OCI-M2 (cell line): ENCODE measurements around the gene HIGD1C.
"Not testable (repeated sequence)": the region's sequence is repeated elsewhere in the genome, so short reads cannot be mapped to it uniquely, and the experiment has no call there.

Experiments
- DNase-seq: peaks from one replicate; lab custom pipeline; 2025; ENCODE audit not compliant: unreplicated experiment; lab: John Stamatoyannopoulos, UW

Gene HIGD1C

GRCh38 chr12:50952510-50952909 is at the start of gene HIGD1C:
HIGD1C (plus strand) TSS chr12:50952544; CDS start chr12:50953999, 1,455 bp downstream.
- DNase-seq = no peak

- not testable (repeated sequence) for DNase-seq
These were observed 43.9 kb upstream of the HIGD1C start for GRCh38 chr12:50908479-50908878.

DNA sequence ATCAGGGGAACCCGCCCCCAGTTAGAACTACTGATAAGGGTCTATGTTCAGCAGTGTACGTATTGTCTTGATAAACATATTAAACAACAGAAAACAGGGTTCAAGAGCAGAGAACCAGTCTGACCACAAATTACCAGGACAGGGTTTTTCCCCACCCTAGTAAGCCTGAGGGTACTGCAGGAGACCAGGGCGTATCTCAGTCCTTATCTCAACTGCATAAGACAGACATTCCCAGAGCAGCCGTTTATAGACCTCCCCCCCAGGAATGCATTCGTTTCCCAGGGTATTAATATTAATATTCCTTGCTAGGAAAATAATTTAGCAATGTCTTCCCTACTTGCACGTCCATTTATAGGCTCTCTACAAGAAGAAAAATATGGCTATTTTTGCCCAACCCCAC is 40.0 kb upstream of the HIGD1C start:
- not testable (repeated sequence) for DNase-seq

- DNase-seq = no peak
These were observed 39.1 kb upstream of the HIGD1C start for GRCh38 chr12:50913224-50913623.

DNA sequence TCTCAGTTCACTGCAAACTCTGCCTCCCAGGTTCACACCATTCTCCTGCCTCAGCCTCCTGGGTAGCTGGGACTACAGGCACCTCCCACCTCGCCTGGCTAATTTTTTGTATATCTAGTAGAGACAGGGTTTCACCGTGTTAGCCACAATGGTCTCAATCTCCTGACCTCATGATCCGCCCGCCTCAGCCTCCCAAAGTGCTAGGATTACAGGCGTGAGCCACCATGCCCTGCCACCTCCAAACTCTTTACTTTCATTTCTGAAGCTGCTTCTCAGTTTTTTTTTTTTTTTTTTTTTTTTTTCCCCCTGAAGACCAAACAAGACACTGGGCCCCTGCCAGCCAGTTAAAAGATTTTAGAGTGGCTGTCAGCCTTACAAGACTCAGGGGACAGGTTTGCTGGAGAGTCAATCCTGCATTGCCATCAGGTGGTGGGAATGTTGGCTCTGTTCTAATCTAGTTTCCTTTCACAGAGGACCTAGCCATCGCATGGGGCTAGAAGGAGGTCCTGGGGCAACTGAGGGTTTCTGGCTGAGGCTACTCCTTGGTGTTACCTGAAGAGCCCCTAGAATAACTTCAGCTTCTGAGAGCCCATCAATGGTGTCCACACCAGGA is 37.4 kb upstream of the HIGD1C start:
- no peak for DNase-seq

DNA sequence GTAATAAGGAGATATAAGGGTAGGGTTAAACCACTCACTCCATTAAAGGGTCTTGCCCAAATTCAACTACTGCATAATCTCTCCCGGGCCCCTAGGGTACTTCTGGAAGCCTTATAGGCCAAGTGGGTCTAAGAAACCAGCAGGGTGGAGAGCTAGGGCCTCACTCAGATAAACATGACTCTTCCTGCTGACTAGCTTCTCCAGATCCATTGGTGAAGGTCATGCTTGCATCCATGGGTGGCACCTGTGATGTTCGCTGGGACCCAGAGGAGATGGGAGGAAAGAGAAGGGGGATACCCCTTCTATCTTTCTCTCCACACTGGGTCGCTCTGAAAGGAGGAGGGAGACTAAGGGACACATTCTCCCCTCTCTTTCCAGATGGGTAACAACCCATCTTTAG is 36.1 kb upstream of the HIGD1C start:
- no peak for DNase-seq

- no peak for DNase-seq
These were observed 33.6 kb upstream of the HIGD1C start for GRCh38 chr12:50918584-50919316.

GRCh38 chr12:50922820-50923219 is 29.5 kb upstream of the HIGD1C start:
- DNase-seq = no peak

DNA sequence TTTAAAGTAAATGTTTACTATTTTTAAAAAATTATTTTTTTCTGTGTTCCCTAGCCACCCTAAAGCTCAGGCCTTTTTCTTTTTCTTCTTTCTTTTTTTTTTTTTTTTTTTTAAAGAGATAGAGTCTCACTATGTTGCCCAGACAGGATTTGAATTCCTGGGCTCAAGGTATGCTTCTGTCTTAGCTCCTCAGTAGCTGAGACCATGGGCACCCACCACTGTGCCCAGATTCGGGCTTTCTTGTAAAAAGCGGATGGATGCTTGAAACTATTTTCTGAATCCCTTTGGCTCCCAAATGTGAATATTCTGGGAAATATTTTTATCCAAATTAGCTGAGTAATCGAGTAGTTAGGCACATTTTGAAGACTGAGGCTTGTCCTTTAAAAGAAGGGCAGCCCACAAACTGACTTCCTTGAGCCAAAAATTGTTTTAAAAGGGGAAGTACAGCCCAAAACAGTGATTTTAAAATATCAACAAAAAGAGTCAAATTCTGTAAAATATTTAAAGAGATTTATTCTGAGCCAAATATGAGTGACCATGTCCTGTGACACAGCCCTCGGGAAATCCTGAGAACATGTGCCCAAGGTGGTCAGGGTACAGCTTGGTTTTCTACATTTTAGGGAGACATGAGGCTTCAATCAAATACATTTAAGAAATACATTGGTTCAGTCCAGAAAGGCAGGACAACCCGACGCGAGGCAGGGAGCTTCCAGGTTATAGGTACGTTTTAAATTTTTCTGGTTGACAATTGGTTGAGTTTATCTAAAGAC is 28.8 kb upstream of the HIGD1C start:
- DNase-seq = no peak

- DNase-seq = no peak
These were observed 28.3 kb upstream of the HIGD1C start for GRCh38 chr12:50924131-50924438.

DNA sequence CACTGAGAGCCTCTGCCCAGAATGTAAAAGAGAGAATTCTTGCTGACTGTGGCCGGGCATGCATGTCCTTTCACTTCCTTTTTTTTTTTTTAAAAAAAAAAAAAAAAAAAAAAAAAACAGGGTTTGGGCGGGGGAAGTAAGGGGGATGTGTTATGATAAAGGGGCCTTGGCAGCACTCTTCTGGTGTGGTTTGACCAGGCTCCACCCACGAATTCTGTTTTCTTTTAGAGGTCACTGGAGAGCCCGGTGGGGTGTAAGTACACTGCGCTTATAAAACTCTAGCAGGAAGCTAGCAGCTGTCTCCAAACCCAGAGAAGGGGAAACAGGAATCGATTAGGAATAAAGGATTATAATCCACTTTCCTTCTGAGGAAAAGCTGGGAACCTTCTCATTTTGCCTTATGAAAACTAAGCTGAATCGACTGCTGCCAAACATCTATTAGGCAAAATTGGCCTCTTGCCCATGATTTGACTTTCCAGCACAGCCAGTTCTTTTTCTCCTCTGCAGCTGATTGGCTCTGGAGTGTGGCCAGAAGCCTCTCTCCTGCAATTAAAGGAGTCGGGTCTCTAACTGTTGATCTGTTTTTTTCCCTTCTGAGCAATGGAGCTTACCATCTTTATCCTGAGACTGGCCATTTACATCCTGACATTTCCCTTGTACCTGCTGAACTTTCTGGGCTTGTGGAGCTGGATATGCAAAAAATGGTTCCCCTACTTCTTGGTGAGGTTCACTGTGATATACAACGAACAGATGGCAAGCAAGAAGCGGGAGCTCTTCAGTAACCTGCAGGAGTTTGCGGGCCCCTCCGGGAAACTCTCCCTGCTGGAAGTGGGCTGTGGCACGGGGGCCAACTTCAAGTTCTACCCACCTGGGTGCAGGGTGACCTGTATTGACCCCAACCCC is 27.7 kb upstream of the HIGD1C start:
- DNase-seq = peak; percentile 57

GRCh38 chr12:50925342-50925651 is 27.0 kb upstream of the HIGD1C start:
- DNase-seq = no peak

DNA sequence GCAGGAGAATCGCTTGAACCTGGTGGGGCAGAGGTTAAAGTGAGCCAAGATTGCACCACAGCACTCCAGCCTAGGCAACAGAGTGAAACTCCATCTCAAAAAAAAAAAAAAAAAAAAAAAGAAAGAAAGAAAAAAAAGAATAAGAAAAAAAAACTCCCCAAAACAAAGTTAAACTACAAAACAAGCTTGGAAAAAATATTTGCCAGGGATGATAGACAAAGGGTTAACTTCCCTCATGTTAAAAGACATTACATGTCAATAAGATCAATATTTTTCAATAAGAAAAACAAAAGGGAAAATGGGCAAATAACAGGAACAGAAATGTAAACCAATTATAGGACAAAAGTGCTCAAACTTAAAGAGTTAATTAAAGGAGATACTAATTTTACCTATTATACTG is 26.4 kb upstream of the HIGD1C start:
- DNase-seq = no peak

DNA sequence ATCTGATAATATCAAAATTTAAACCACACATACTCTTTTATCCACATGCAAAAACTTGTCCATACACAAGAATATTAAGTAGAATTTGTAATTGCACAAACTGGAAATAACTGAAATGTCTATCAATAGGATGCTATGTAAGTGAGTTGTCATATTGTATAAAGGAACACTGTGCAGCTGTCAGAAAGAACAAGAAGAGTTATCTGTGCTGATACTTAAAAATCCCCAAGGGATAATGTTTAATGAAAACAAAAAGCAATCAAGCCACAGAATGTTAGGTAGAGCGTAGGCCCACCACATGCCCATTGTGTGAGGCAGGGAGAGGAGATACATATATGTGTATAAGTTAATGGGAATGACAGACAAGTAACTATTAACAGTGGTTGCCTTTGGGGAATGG is 25.9 kb upstream of the HIGD1C start:
- DNase-seq = no peak

GRCh38 chr12:50926932-50927331 is 25.4 kb upstream of the HIGD1C start:
- DNase-seq = not testable (repeated sequence)

GRCh38 chr12:50927356-50927755 is 25.0 kb upstream of the HIGD1C start:
- DNase-seq = no peak

DNA sequence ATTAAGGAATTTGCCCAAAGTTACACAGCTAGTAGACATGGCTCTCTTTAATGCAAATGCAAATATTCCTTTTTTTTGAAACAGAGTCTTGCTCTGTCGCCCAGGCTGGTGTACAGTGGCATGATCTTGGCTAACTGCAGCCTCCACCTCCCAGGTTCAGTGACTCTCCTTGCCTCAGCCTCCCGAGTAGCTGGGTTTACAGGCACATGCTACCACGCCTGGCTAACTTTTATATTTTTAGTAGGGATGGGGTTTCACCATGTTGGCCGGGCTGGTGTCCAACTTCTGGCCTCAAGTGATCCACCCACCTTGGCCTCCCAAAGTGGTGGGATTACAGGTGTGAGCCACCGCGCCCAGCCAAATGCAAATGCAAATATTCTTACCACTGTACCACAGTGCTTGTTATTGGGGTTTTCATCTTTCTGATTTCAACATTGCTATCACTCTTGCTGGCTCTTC is 24.5 kb upstream of the HIGD1C start:
- no peak for DNase-seq

DNA sequence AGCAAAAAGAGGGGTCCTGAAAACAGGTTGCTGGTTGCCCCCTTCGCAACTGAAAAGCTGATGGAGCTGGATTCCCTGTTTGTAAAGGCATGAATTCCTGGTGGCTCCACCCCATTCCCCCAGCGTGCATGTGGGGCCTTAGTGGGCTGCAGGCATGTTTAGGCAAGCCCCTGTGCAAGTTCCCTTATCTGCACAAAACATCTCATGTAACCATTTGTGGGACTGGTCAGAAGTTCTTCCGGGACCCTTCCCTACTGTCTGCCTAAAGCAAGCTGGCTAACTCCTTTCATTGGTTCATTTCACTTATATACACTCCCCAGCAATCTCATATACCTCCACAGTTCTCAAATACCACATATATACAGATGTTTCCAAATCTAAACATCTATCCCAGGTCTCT is 24.0 kb upstream of the HIGD1C start:
- DNase-seq = no peak

DNA sequence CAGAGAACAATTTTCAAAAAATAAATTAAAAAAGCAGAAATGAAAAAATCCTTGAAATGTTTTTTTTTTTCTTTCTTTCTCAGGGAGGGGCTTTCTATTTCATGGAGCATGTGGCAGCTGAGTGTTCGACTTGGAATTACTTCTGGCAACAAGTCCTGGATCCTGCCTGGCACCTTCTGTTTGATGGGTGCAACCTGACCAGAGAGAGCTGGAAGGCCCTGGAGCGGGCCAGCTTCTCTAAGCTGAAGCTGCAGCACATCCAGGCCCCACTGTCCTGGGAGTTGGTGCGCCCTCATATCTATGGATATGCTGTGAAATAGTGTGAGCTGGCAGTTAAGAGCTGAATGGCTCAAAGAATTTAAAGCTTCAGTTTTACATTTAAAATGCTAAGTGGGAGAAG is 22.5 kb upstream of the HIGD1C start:
- no peak for DNase-seq

- DNase-seq = not testable (repeated sequence)
These were observed 21.9 kb upstream of the HIGD1C start for GRCh38 chr12:50930477-50930876.

DNA sequence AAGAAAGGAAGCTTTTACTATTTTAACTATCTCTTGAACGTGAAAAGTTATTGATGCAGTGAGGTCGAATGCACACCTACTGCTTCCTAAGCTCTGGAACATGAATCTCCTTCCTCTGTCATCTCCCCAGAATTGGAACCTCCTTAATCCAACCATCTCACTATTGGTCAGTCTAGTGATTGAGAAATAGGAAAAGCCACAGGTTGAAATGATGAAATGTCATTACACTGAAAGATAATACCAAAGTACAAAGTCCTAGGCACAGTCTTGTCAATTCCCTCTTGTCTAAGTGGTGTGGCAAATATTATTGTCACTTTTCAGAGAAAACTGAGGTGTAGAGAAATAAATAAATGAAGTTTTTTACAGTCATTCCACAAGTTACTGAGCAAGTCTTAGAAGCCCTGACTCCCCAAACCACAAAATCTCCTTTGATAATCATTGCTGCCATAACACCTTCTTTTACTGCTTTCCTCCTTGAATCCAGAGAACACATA is 19.5 kb upstream of the HIGD1C start:
- no peak for DNase-seq
